BJ (cell line): ENCODE results near the gene IL10RB. TPM values are rescaled to one million over a fixed set of nuclear protein-coding genes. Genes with fewer than 3 reads are reported as not detected.
"Not testable (repeated sequence)": the region's sequence is repeated elsewhere in the genome, so short reads cannot be mapped to it uniquely, and the experiment has no call there.

Source experiments
- CTCF ChIA-PET: fragments of 350-600 bp; formaldehyde crosslinking; extraction: SDS; loops from one replicate; lab custom pipeline; 2021; ENCODE audit warnings: antibody characterized with exemption, inconsistent platforms; lab: Yijun Ruan, JAX
- POLR2A ChIA-PET: fragments of 300-600 bp; sonication (Branson Sonifier 250); formaldehyde crosslinking; extraction: SDS; loops from one replicate; lab custom pipeline; 2021; ENCODE audit warnings: antibody characterized with exemption; lab: Charles Lee
- DNase-seq: peaks from one replicate; pipeline ENCODE4 v3.0.0-alpha.2; 2011; ENCODE audit warnings: low read depth
- H3K27me3 ChIP-seq: 2 replicates; pipeline ENCODE4 v1.6.0; 2011; ENCODE audit warnings: low read length; ENCODE audit not compliant: control insufficient read depth, insufficient read depth
- H3K36me3 ChIP-seq: 2 replicates; pipeline ENCODE4 v1.5.1; 2011; ENCODE audit warnings: low read length; ENCODE audit not compliant: control insufficient read depth, insufficient read depth
- H3K4me3 ChIP-seq: 2 replicates; pipeline ENCODE4 v1.5.1; 2011; ENCODE audit warnings: low read depth, mild to moderate bottlenecking, control low read depth, low read length
- CTCF ChIP-seq: IDR thresholded peaks from 2 replicates; pipeline ENCODE4 v1.5.1; 2011; ENCODE audit warnings: low read depth, mild to moderate bottlenecking, control low read depth, inconsistent platforms, low read length, moderate library complexity; ENCODE audit not compliant: insufficient read depth
- polyA plus RNA-seq: library from polyadenylated mRNA; depleted of rRNA; stranded (reverse); fragments of >200 nt; gene quantifications from 2 replicates; pipeline ENCODE4 v1.2.3, GENCODE V29; 2011

Gene IL10RB
- polyA plus RNA-seq, 1 experiment = 56.8 TPM

GRCh38 chr21:33236766-33237165 lies 29.4 kb upstream of the IL10RB start:
- Histone ChIP-seq H3K36me3 (no peaks in the 10 kb centered on the region), H3K27me3 (no peaks in the 10 kb centered on the region), H3K4me3 (no peak overlapping the region)
- POLR2A ChIA-PET = no interaction called here
- no peak for DNase-seq
- CTCF ChIA-PET = interaction anchor here (1.2 kb wide), 1 partner anchor 124 kb away, joined by 3 read pairs; no protein-coding TSS in a partner anchor
- TF ChIP-seq CTCF = no peak

- ChIA-PET POLR2A (no interaction called here), CTCF (interaction anchor here (0.7 kb wide), 1 partner anchor 87 kb away, joined by 3 read pairs; the partner anchor contains the start of gene IFNAR1)
- no peak for TF ChIP-seq CTCF
- no peak overlapping the region for H3K4me3 ChIP-seq
- no peaks in the 10 kb centered on the region for H3K27me3 ChIP-seq
- no peaks in the 10 kb centered on the region for H3K36me3 ChIP-seq
- no peak for DNase-seq
Observed at GRCh38 chr21:33237486-33237885, 28.7 kb upstream of the IL10RB start.

GRCh38 chr21:33238146-33238545 lies 28.0 kb upstream of the IL10RB start:
- Histone ChIP-seq H3K4me3 (no peak overlapping the region), H3K36me3 (no peaks in the 10 kb centered on the region), H3K27me3 (no peaks in the 10 kb centered on the region)
- TF ChIP-seq CTCF = no peak
- CTCF ChIA-PET = interaction anchor here (0.6 kb wide), 1 partner anchor 8 kb away, joined by 4 read pairs; no protein-coding TSS in a partner anchor
- DNase-seq = no peak
- POLR2A ChIA-PET = no interaction called here

GRCh38 chr21:33238565-33239255 lies 27.5 kb upstream of the IL10RB start:
- TF ChIP-seq CTCF = no peak
- DNase-seq = no peak
- ChIA-PET POLR2A (interaction anchor here (0.6 kb wide), 1 partner anchor 299 kb away, joined by 3 read pairs; no protein-coding TSS in a partner anchor), CTCF (interaction anchor here (0.6 kb wide), 1 partner anchor 8 kb away, joined by 4 read pairs; no protein-coding TSS in a partner anchor)
- Histone ChIP-seq H3K4me3 (no peak overlapping the region), H3K27me3 (no peaks in the 10 kb centered on the region), H3K36me3 (no peaks in the 10 kb centered on the region)

GRCh38 chr21:33239559-33240127 lies 26.5 kb upstream of the IL10RB start:
- CTCF ChIA-PET, H3K4me3 ChIP-seq, H3K27me3 ChIP-seq, DNase-seq, POLR2A ChIA-PET, H3K36me3 ChIP-seq: not testable (repeated sequence)
